Measurements from ENCODE around the gene FARP1. TPM values are rescaled to one million over a fixed set of nuclear protein-coding genes. Genes with fewer than 3 reads are reported as not detected.
A peak's percentile ranks its signal among the peaks of the same experiment; 100 is the strongest.

FARP1 gene
- total RNA-seq, 1 donor from 2014 or later: 86.7 TPM

GRCh38 chr13:98201984-98202383, 59.1 kb downstream of the FARP1 start:
- no peak for DNase-seq

- DNase-seq: no peak
Observed at GRCh38 chr13:98203646-98204326, 60.9 kb downstream of the FARP1 start.

GRCh38 chr13:98204546-98204945, 61.7 kb downstream of the FARP1 start:
- DNase-seq: no peak

- DNase-seq: no peak
Observed at GRCh38 chr13:98206946-98207345, 64.1 kb downstream of the FARP1 start.

- DNase-seq: no peak
Observed at GRCh38 chr13:98207416-98207815, 64.5 kb downstream of the FARP1 start.

GRCh38 chr13:98208606-98209005, 65.7 kb downstream of the FARP1 start:
- DNase-seq: no peak

- DNase-seq: no peak
Observed at GRCh38 chr13:98212763-98213162, 69.9 kb downstream of the FARP1 start.

- no peak for DNase-seq
Observed at GRCh38 chr13:98213354-98213753, 70.5 kb downstream of the FARP1 start.

GRCh38 chr13:98214008-98214643, 71.2 kb downstream of the FARP1 start:
- DNase-seq: peak; percentile 58

GRCh38 chr13:98214707-98215106, 71.8 kb downstream of the FARP1 start:
- DNase-seq: no peak

GRCh38 chr13:98215508-98215907, 72.6 kb downstream of the FARP1 start:
- no peak for DNase-seq

GRCh38 chr13:98216135-98216565, 73.3 kb downstream of the FARP1 start:
- DNase-seq: no peak

- DNase-seq: no peak
Observed at GRCh38 chr13:98216711-98217285, 73.9 kb downstream of the FARP1 start.

GRCh38 chr13:98217597-98217996, 74.7 kb downstream of the FARP1 start:
- DNase-seq: no peak

GRCh38 chr13:98219685-98220084, 76.8 kb downstream of the FARP1 start:
- DNase-seq: no peak

GRCh38 chr13:98220271-98220791, 77.4 kb downstream of the FARP1 start:
- DNase-seq: no peak

GRCh38 chr13:98221234-98221633, 78.3 kb downstream of the FARP1 start:
- DNase-seq: no peak

- DNase-seq: no peak
Observed at GRCh38 chr13:98222081-98222554, 79.2 kb downstream of the FARP1 start.

- DNase-seq: no peak
Observed at GRCh38 chr13:98222816-98223215, 79.9 kb downstream of the FARP1 start.

GRCh38 chr13:98223741-98224140, 80.8 kb downstream of the FARP1 start:
- DNase-seq: no peak

- DNase-seq: no peak
Observed at GRCh38 chr13:98224557-98224956, 81.7 kb downstream of the FARP1 start.

GRCh38 chr13:98225036-98225940, 82.4 kb downstream of the FARP1 start:
- DNase-seq: peak; percentile 13

Data from occipital lobe (tissue), 2 donors.